GM12874 (cell line): ENCODE measurements around the gene PCNT.

Source experiments
- TF ChIP-seq, protein P1 (sequence below): IDR thresholded peaks from 2 replicates; pipeline ENCODE4 v1.5.1; 2011; ENCODE audit warnings: low read depth, mild to moderate bottlenecking, control low read depth, low read length, moderate library complexity; ENCODE audit not compliant: insufficient read depth

PCNT gene

DNA sequence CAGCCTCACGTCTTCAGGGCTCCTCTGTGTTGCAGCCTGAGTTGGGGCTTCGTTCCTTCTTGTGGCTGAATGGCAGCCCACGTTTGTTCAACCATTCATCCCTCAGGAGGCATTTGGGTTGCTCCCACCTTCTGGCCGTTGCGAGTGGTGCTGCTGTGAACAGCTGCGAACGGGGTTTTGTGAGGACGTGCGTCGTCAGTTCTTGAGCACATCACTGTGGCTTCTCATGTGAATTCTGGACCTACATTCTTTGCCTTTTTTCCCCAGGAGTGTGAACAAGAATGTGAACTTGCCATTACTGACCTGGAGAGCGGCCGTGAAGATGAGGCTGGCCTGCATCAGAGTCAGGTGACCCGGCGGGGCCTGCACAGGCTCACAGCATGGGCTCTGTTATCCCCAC, 21.9 kb downstream of the PCNT start:
- TF ChIP-seq, protein P1, sequence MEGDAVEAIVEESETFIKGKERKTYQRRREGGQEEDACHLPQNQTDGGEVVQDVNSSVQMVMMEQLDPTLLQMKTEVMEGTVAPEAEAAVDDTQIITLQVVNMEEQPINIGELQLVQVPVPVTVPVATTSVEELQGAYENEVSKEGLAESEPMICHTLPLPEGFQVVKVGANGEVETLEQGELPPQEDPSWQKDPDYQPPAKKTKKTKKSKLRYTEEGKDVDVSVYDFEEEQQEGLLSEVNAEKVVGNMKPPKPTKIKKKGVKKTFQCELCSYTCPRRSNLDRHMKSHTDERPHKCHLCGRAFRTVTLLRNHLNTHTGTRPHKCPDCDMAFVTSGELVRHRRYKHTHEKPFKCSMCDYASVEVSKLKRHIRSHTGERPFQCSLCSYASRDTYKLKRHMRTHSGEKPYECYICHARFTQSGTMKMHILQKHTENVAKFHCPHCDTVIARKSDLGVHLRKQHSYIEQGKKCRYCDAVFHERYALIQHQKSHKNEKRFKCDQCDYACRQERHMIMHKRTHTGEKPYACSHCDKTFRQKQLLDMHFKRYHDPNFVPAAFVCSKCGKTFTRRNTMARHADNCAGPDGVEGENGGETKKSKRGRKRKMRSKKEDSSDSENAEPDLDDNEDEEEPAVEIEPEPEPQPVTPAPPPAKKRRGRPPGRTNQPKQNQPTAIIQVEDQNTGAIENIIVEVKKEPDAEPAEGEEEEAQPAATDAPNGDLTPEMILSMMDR, result no peak

DNA sequence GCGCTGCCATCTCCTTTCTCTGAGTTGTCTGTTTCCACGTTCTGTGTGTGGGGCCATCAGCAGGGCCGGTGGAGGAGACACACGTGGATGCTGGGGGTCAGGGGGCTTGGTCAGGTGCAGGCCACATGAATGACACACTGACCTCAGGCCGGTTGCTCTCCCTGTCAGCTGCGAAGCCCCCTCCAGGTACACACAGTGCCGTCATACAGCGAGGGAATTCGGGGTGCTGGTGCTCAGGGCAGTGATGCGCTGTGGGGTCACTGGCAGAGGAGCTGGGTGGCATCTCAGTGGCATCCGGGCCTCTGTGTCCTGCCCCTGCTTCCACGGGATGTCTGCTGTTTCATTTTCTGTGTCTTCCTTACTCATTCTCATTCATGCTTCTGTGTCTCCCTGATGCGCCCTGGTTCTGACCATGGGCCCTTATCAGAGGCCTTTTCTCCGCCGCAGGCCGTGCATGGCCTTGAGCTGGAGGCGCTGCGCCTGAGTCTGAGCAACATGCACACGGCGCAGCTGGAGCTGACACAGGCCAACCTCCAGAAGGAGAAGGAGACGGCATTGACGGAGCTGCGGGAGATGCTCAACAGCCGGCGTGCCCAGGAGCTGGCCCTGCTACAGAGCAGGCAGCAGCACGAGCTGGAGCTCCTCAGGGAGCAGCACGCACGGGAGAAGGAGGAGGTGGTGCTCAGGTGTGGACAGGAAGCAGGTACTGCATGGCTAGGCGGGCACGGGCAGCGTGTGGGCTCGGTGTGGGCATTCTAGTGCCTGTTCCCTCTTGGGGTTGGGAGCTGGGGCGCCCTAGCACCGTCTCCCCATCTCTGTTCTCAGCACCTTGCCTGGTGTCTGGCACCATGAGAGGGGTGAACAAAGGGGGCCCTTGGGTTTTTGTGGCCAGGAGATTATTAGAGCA, 22.6 kb downstream of the PCNT start:
- TF ChIP-seq, protein P1, result no peak

DNA sequence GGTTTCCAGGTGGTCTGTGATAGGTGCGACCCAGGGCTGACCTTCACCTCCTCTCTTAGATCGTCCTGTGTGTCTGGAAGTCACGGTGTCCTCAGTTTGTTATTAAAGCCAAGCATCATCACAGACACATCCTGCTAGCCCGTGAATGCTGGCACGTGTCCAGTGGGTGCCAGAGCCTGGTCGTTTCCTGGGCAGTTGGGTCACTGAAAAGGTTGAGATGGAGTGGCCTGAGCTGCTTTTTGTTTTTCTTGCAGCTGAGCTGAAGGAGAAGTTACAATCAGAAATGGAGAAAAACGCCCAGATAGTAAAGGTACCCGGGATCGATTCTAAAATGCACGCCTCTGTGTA, 23.2 kb downstream of the PCNT start:
- TF ChIP-seq, protein P1, result no peak

DNA sequence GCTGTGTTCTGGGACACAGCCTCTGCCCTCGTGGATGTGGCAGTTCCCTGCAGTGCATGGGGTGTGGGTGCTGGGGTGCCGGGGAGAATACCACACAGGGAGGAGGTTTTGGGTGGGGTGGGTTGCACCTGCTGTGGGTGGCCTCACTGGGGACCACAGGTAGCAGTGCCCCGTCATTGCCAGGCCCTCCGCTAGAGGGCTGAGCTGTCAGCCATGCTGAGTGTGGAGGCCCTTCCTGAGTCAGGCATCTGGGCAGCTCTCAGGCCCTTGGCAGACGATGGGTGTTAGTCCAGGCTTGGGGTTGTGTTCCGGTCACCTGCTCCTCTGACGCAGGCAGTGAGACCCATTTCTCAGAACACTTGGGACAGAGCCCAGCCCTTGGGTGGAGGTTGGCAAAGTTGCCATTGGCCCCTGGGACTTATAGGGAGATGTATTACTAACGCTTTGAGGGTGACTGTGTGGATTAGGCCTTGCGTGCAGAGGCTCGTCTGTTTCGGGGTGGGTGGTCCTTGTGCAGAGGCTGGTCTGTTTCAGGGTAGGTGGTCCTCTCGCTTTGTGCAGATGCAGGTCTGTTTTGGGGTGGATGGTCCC, 23.9 kb downstream of the PCNT start:
- TF ChIP-seq, protein P1, result no peak

DNA sequence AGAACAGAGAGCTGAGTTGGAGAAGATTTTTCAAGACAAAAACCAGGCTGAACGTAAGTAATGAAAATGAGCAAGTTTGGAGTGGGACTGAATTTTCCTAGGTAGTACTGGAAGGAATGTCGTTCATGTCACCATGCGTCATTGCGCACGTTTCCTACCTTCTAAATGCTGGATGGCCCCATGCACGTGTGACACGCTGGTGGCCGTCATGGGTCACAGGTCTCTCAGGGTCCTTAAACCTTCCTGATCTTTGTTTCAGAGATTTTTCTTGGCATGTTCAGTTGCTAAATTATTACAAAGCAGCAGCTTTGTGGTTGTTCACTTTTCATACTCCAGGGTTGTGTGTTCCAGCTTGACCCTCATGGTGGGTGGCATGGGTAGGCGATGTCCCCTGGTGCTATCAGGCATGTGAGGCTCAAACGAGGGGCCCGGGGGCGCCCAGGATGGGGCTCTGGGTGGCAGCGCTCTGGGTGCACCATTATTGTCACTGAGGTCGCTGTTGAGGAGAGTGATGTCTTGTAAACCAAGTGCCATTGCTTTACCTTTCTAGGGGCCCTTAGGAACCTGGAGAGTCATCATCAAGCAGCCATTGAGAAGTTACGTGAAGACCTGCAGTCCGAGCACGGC, 25.3 kb downstream of the PCNT start:
- TF ChIP-seq, protein P1, result no peak

DNA sequence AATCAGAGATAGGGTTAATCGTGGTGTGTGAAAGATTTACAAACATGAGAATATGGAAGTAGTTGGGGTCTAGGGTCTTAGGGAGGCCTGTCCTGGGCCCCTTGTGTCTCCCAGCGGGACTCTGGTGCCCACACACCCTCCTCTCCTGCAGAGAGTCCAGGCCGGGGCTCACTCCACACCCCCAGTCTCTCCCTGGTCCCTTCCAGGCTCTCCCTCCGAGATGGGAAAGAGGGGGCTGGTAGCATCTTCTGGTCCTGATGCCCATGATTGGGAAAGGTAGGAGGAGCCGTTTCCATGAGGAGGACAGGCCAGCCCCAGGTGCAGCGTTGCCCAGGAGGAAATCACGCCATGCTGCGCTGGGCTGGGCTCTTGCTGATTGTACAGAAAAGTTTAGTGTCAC, 26.6 kb downstream of the PCNT start:
- TF ChIP-seq, protein P1, result no peak

DNA sequence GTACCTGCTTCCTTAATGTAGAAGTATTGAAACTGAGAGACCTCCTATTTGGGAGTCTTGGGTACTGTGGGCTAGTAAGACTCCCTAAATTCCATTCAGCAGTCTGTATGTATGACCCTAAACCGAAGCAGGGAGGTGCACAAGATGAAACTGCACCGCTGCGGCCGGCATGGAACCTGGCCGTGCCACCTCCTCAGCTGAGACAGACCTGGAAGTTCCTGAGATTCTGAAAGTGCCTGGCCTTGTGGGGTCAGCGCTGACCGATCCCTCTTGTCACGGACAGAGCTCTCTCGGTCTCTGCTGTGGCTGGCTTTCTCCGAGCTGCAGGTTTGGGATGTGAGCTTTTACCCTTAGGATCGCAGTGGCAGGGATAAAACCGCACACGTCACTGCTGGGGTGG, 27.0 kb downstream of the PCNT start:
- TF ChIP-seq, protein P1, result no peak
